Loucy (cell line): ENCODE results near the gene SHFL.

ENCODE experiments used
- H2AFZ ChIP-seq: fragments of 200-600 bp; sonication (generic); 2 replicates; pipeline ENCODE4 v1.6.0; 2016; ENCODE audit warnings: antibody characterized with exemption, mild to moderate bottlenecking, low read length, moderate library complexity
- H3F3A ChIP-seq: fragments of 200-600 bp; 2 replicates; pipeline ENCODE4 v1.6.0; 2016; ENCODE audit warnings: antibody characterized with exemption, low read depth, mild to moderate bottlenecking
- H3K27me3 ChIP-seq: fragments of 200-600 bp; sonication (generic); 2 replicates; pipeline ENCODE4 v1.6.1; 2014; ENCODE audit warnings: low read length, mild to moderate bottlenecking; ENCODE audit not compliant: insufficient read depth, poor library complexity, severe bottlenecking
- H3K36me3 ChIP-seq: fragments of 200-600 bp; sonication (generic); 2 replicates; pipeline ENCODE4 v1.6.1; 2016; ENCODE audit warnings: low read length; ENCODE audit not compliant: insufficient read depth
- H3K4me1 ChIP-seq: fragments of 200-600 bp; sonication (generic); 2 replicates; pipeline ENCODE4 v1.5.1; 2014; ENCODE audit warnings: low read length, mild to moderate bottlenecking; ENCODE audit not compliant: insufficient read depth, poor library complexity, severe bottlenecking
- H3K4me2 ChIP-seq: fragments of 200-600 bp; sonication (generic); 2 replicates; pipeline ENCODE4 v1.6.0; 2014; ENCODE audit warnings: antibody characterized with exemption, low read length, low read depth, mild to moderate bottlenecking; ENCODE audit not compliant: poor library complexity, severe bottlenecking
- H3K4me3 ChIP-seq: fragments of 200-600 bp; sonication (generic); 2 replicates; pipeline ENCODE4 v1.5.1; 2014; ENCODE audit warnings: low read length, mild to moderate bottlenecking, mixed read lengths; ENCODE audit not compliant: poor library complexity, severe bottlenecking
- H3K79me2 ChIP-seq: fragments of 200-600 bp; sonication (generic); 2 replicates; pipeline ENCODE4 v1.6.1; 2014; ENCODE audit warnings: low read length; ENCODE audit not compliant: insufficient read depth
- H3K9ac ChIP-seq: fragments of 200-600 bp; sonication (generic); 2 replicates; pipeline ENCODE4 v1.6.0; 2014; ENCODE audit warnings: mild to moderate bottlenecking, low read depth, low read length, moderate library complexity; ENCODE audit not compliant: poor library complexity, severe bottlenecking
- H3K9me2 ChIP-seq: fragments of 200-600 bp; sonication (generic); replicated peaks from 2 replicates; pipeline ENCODE4 v1.6.1; 2016; ENCODE audit warnings: low read depth, low read length, mixed read lengths
- H3K9me3 ChIP-seq: fragments of 200-600 bp; sonication (generic); 2 replicates; pipeline ENCODE4 v1.6.1; 2014; ENCODE audit warnings: mild to moderate bottlenecking, antibody characterized with exemption, low read length, low read depth; ENCODE audit not compliant: insufficient read depth
- H4K20me1 ChIP-seq: fragments of 200-600 bp; sonication (generic); 2 replicates; pipeline ENCODE4 v1.6.0; 2014; ENCODE audit warnings: antibody characterized with exemption, low read length, mild to moderate bottlenecking; ENCODE audit not compliant: insufficient read depth, poor library complexity, severe bottlenecking
- CTCF ChIP-seq: fragments of 200-600 bp; sonication (generic); conservative IDR thresholded peaks from 2 replicates; pipeline ENCODE4 v1.5.1; 2014; ENCODE audit warnings: mild to moderate bottlenecking, antibody characterized with exemption, low read length
- EZH2phosphoT487 ChIP-seq: fragments of 200-600 bp; IDR thresholded peaks from 2 replicates; pipeline ENCODE4 v1.6.1; 2018; ENCODE audit warnings: antibody characterized with exemption, mild to moderate bottlenecking, moderate library complexity, borderline replicate concordance

Gene SHFL

GRCh38 chr19:10095622-10095947 lies 9.5 kb downstream of the SHFL start:
- Histone ChIP-seq H3K79me2 (no peaks in the 10 kb centered on the region), H3K9ac (no peak overlapping the region), H4K20me1 (no peaks in the 10 kb centered on the region), H3K9me3 (no peaks in the 10 kb centered on the region), H3K27me3 (no peaks in the 10 kb centered on the region), H3F3A (no peaks in the 10 kb centered on the region; the same call in 1 of the 2 replicates), H3K4me3 (no peak overlapping the region), H3K9me2 (no peaks in the 10 kb centered on the region), H3K36me3 (no peaks in the 10 kb centered on the region), H3K4me1 (no peaks in the 10 kb centered on the region), H3K4me2 (peak overlapping the region; percentile 22), H2AFZ (no peak overlapping the region; the same call in 1 of the 2 replicates)
- TF ChIP-seq EZH2phosphoT487 = no peak
- no peak for TF ChIP-seq CTCF

GRCh38 chr19:10095948-10096614 lies 10.0 kb downstream of the SHFL start:
- Histone ChIP-seq H2AFZ (peak overlapping the region; percentile 60; the same call in 1 of the 2 replicates), H3K4me2 (peak overlapping the region; percentile 68), H3K9ac (peak overlapping the region; percentile 74), H3K79me2 (no peaks in the 10 kb centered on the region), H3K9me2 (no peaks in the 10 kb centered on the region), H3K4me3 (peak overlapping the region; percentile 65), H3K9me3 (no peaks in the 10 kb centered on the region), H3K36me3 (no peaks in the 10 kb centered on the region), H3K27me3 (no peaks in the 10 kb centered on the region), H3F3A (no peaks in the 10 kb centered on the region; the same call in 1 of the 2 replicates), H3K4me1 (no peaks in the 10 kb centered on the region), H4K20me1 (no peaks in the 10 kb centered on the region)
- TF ChIP-seq EZH2phosphoT487 (no peak), CTCF (no peak)

- Histone ChIP-seq H3F3A (no peaks in the 10 kb centered on the region; the same call in 1 of the 2 replicates), H3K4me1 (no peaks in the 10 kb centered on the region), H3K79me2 (no peaks in the 10 kb centered on the region), H3K27me3 (no peaks in the 10 kb centered on the region), H3K9me2 (no peaks in the 10 kb centered on the region), H2AFZ (peak overlapping the region; percentile 60; the same call in 1 of the 2 replicates), H3K4me3 (peak overlapping the region; percentile 65), H3K36me3 (no peaks in the 10 kb centered on the region), H4K20me1 (no peaks in the 10 kb centered on the region), H3K9me3 (no peaks in the 10 kb centered on the region), H3K4me2 (peak overlapping the region; percentile 68), H3K9ac (peak overlapping the region; percentile 74)
- no peak for TF ChIP-seq EZH2phosphoT487
- no peak for TF ChIP-seq CTCF
Observed at GRCh38 chr19:10096615-10096963, 10.5 kb downstream of the SHFL start.
